ENCODE results near the gene MPPE1.

DNA sequence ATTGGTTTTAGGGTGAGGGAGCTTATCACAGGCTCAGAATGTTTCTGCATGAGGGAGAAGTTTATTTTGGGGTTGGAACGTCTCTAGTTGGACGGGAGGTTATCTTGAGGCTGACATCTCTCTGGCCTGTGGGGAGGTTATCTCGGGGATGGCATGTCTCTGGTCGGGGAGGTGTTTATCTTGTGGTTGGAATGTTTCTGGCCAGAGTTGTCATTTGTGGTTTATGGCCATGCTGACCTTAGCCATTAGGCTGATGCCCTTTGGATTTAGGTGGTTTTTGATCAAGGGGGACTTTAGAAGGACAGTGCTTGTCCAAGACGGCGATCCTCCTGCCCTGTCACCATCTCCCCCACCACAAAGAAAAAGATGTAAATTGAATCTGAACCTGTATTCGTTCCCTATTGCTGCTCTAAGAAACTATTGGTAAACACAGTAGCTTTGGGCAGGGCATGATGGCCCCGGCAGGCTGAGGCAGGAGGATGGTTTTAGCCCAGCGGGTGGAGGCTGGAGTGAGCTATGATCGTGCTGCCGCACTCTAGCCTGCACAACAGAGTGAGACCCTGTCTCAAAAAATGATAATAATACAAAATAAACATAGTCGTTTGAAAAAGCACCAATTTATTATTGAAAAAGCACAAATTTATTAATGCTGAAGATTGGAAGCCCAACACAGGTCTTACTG lies 17.8 kb upstream of the MPPE1 start:
- TF ChIP-seq GATA2 (IDR thresholded peaks at IDR 0.05; ENCODE audit: low read depth, low read length) (no peak), GATA3 (IDR thresholded peaks at IDR 0.05; ENCODE audit: low read depth, low read length) (no peak)

Data from SH-SY5Y (cell line).